Tibial nerve (tissue), 4 donors: ENCODE results near the gene BMP2.

Experiments
- CTCF ChIP-seq, 5 experiments: fragments of 200-600 bp in 3 of 5; fragments of 450-650 bp in 2 of 5; sonication (generic) in 3 of 5; IDR thresholded peaks; one replicate each; pipeline ENCODE4 v1.5.1; 2016 to 2019; ENCODE audit warnings: antibody characterized with exemption in 5 of 5, mild to moderate bottlenecking in 3 of 5, moderate library complexity in 2 of 5
- EP300 ChIP-seq, 2 donors: sonication (generic); formaldehyde crosslinking; IDR thresholded peaks; one replicate each; pipeline ENCODE4 v1.6.1; 2017; ENCODE audit warnings: antibody characterized with exemption in 2 of 2, mild to moderate bottlenecking in 1 of 2
- POLR2A ChIP-seq, 2 donors: fragments of 450-650 bp; IDR thresholded peaks; one replicate each; pipeline ENCODE4 v1.6.1; 2017; ENCODE audit warnings: antibody characterized with exemption in 2 of 2, mild to moderate bottlenecking in 2 of 2, moderate library complexity in 2 of 2

GRCh38 chr20:6744805-6745204, 22.7 kb upstream of the BMP2 start:
- TF ChIP-seq POLR2A (IDR thresholded peaks at IDR 0.05) (no peak), CTCF (IDR thresholded peaks at IDR 0.05) (no peak), EP300 (IDR thresholded peaks at IDR 0.05) (no peak)
